B cell (primary cell): ENCODE results near the gene MCHR1.

ENCODE experiments used
- CTCF ChIP-seq: fragments of 200-600 bp; IDR thresholded peaks from one replicate; pipeline ENCODE4 v1.8.0; 2022; ENCODE audit warnings: antibody characterized with exemption, mild to moderate bottlenecking
- EZH2 ChIP-seq: IDR thresholded peaks from 2 replicates; pipeline ENCODE4 v1.6.1; 2012; ENCODE audit warnings: borderline replicate concordance, low read depth, mild to moderate bottlenecking, moderate library complexity, low read length; ENCODE audit not compliant: insufficient read depth, poor library complexity, severe bottlenecking

DNA sequence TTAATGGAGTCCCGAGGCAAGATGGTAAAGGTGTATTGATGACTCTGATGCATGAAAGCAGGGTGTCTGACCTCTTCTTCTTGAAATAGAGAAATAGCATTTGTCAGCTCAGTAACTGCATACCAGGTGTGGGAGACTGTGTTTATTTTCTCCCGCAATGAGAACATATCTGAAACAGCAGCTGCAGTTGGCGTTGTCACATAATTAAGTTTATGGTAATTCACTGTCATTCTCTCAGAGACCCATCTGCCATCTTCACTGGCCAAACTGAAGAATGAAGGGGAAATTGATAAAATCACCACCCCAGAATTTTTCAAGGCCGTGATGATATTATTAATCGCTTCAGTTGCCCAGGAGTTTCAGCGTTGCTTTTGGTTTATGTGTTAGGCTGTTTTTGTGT is 20.1 kb upstream of the MCHR1 start:
- TF ChIP-seq CTCF (no peak), EZH2 (no peak)
